GM12878 (cell line): ENCODE results near the gene ANTKMT. TPM values are rescaled to one million over a fixed set of nuclear protein-coding genes. Genes with fewer than 3 reads are reported as not detected.

Source experiments
- ATAC-seq: fragments of 200-7000 bp; cut with Tn5 transposase; 3 replicates; pipeline ENCODE4 v1.9.1; 2020; ENCODE audit warnings: mild to moderate bottlenecking, moderate library complexity
- BruUV-seq: library from RNA; stranded (reverse); fragments of 400-500 nt; replicated peaks from 2 replicates; lab custom pipeline; 2021; lab: Mats Ljungman, UMichigan
- CTCF ChIA-PET: fragments of 300-600 bp; sonication (Branson Sonifier 250); formaldehyde crosslinking; extraction: SDS; loops from one replicate; lab custom pipeline; 2021; ENCODE audit warnings: inconsistent platforms; lab: Yijun Ruan, JAX
- POLR2A ChIA-PET: fragments of 350-600 bp; formaldehyde crosslinking; extraction: SDS; loops from one replicate; lab custom pipeline; 2021; ENCODE audit warnings: inconsistent platforms; lab: Charles Lee
- RAD21 ChIA-PET: fragments of 300-600 bp; sonication (Branson Sonifier 250); formaldehyde crosslinking; loops from one replicate; lab custom pipeline; 2023; ENCODE audit warnings: antibody characterized with exemption; ENCODE audit not compliant: unreplicated experiment; lab: Charles Lee
- SMC1A ChIA-PET: fragments of 300-600 bp; sonication (Branson Sonifier 250); formaldehyde crosslinking; loops from one replicate; lab custom pipeline; 2023; ENCODE audit not compliant: unreplicated experiment, uncharacterized antibody; lab: Charles Lee
- DNase-seq: peaks from one replicate; pipeline ENCODE4 v3.0.0-alpha.2; 2011; ENCODE audit warnings: low read depth, low spot score
- FAIRE-seq: peaks from 3 replicates; lab custom pipeline; 2011; peaks lifted over from hg19 to GRCh38; lab: Jason Lieb, UNC
- H2AFZ ChIP-seq: 2 replicates; pipeline ENCODE4 v1.6.0; 2011; ENCODE audit warnings: low read depth, low read length, control low read depth; ENCODE audit not compliant: control insufficient read depth
- H3K27ac ChIP-seq: 2 replicates; pipeline ENCODE4 v1.5.1; 2011; ENCODE audit warnings: control low read depth; ENCODE audit not compliant: control insufficient read depth, insufficient read depth
- H3K27me3 ChIP-seq, 2 experiments: replicated peaks in 1 of 2; 2 replicates each; pipeline versions ENCODE4 v1.6.0 to v1.6.1; 2011; ENCODE audit warnings: low read length in 1 of 2; ENCODE audit not compliant: control insufficient read depth in 2 of 2, insufficient read depth in 2 of 2
- H3K36me3 ChIP-seq, 2 experiments: 2 replicates each; pipeline ENCODE4 v1.5.1; 2011; ENCODE audit warnings: low read length in 1 of 2; ENCODE audit not compliant: control insufficient read depth in 2 of 2, insufficient read depth in 2 of 2
- H3K4me1 ChIP-seq: 2 replicates; pipeline ENCODE4 v1.6.1; 2011; ENCODE audit warnings: mild to moderate bottlenecking, low read length, moderate library complexity, mixed read lengths; ENCODE audit not compliant: control insufficient read depth, insufficient read depth
- H3K4me2 ChIP-seq: 2 replicates; pipeline ENCODE4 v1.6.0; 2011; ENCODE audit warnings: control low read depth; ENCODE audit not compliant: control insufficient read depth, insufficient read depth
- H3K4me3 ChIP-seq: fragments of 200-600 bp; sonication (generic); 2 replicates; pipeline ENCODE4 v1.5.1; 2016
- H3K79me2 ChIP-seq: 2 replicates; pipeline ENCODE4 v1.6.0; 2011; ENCODE audit warnings: low read length; ENCODE audit not compliant: control insufficient read depth, insufficient read depth
- H3K9ac ChIP-seq: 2 replicates; pipeline ENCODE4 v1.8.0; 2011; ENCODE audit warnings: low read length, control low read depth, mixed read lengths; ENCODE audit not compliant: control insufficient read depth, insufficient read depth
- H3K9me3 ChIP-seq: replicated peaks from 3 replicates; pipeline ENCODE4 v1.5.1; 2011; ENCODE audit warnings: mild to moderate bottlenecking, low read length; ENCODE audit not compliant: control insufficient read depth, insufficient read depth
- H4K20me1 ChIP-seq: 2 replicates; pipeline ENCODE4 v1.6.0; 2011; ENCODE audit not compliant: control insufficient read depth, insufficient read depth
- BACH1 ChIP-seq: fragments of 450-650 bp; IDR thresholded peaks from 2 replicates; pipeline ENCODE4 v1.6.1; 2017; ENCODE audit warnings: mild to moderate bottlenecking, borderline replicate concordance
- BHLHE40 ChIP-seq, 2 experiments: fragments of 450-650 bp in 1 of 2; IDR thresholded peaks; 2 replicates each; pipeline ENCODE4 v1.6.1; 2011 to 2017; ENCODE audit warnings: low read depth in 2 of 2, borderline replicate concordance in 1 of 2, improper control_type of control experiment in 1 of 2, low read length in 1 of 2, mild to moderate bottlenecking in 1 of 2
- FOXK2 ChIP-seq: fragments of 450-650 bp; IDR thresholded peaks from 2 replicates; pipeline ENCODE4 v1.6.1; 2017; ENCODE audit warnings: mild to moderate bottlenecking, moderate library complexity
- HCFC1 ChIP-seq: fragments of 150-350 bp; IDR thresholded peaks from 2 replicates; pipeline ENCODE4 v1.6.1; 2014; ENCODE audit warnings: low read length
- IRF4 ChIP-seq: IDR thresholded peaks from 2 replicates; pipeline ENCODE4 v1.6.1; 2011; ENCODE audit warnings: low read depth, low read length
- MEF2A ChIP-seq: IDR thresholded peaks from 2 replicates; pipeline ENCODE4 v1.6.1; 2011; ENCODE audit warnings: low read depth, mild to moderate bottlenecking, low read length, moderate library complexity; ENCODE audit not compliant: insufficient read depth
- MTA3 ChIP-seq: IDR thresholded peaks from 2 replicates; pipeline ENCODE4 v1.6.1; 2012; ENCODE audit warnings: low read length, inconsistent platforms, borderline replicate concordance
- NFXL1 ChIP-seq: fragments of 450-650 bp; IDR thresholded peaks from 2 replicates; pipeline ENCODE4 v1.6.1; 2017; ENCODE audit warnings: antibody characterized with exemption, mild to moderate bottlenecking, borderline replicate concordance
- NFYA ChIP-seq: IDR thresholded peaks from 2 replicates; pipeline ENCODE4 v1.6.1; 2011; ENCODE audit warnings: low read depth, mild to moderate bottlenecking, low read length, improper control_type of control experiment, borderline replicate concordance
- POLR2A ChIP-seq: IDR thresholded peaks from 2 replicates; pipeline ENCODE4 v1.6.1; 2011; ENCODE audit warnings: low read depth, mild to moderate bottlenecking, low read length
- POLR2AphosphoS5 ChIP-seq: IDR thresholded peaks from 2 replicates; pipeline ENCODE4 v1.6.1; 2011; ENCODE audit warnings: mild to moderate bottlenecking, low read length, inconsistent platforms
- POU2F2 ChIP-seq: IDR thresholded peaks from 3 replicates; pipeline ENCODE4 v1.6.1; 2011; ENCODE audit warnings: low read depth, mild to moderate bottlenecking, low read length, borderline replicate concordance
- RBBP5 ChIP-seq: fragments of 200-600 bp; sonication (generic); conservative IDR thresholded peaks from 2 replicates; pipeline ENCODE4 v1.6.1; 2016
- SREBF2 ChIP-seq: IDR thresholded peaks from 2 replicates; pipeline ENCODE4 v1.6.1; 2012; ENCODE audit warnings: mild to moderate bottlenecking, low read length
- ZNF592 ChIP-seq: fragments of 450-650 bp; IDR thresholded peaks from 2 replicates; pipeline ENCODE4 v1.6.1; 2017; ENCODE audit warnings: mild to moderate bottlenecking, moderate library complexity
- WGBS: methylation state at CpG from one replicate; pipeline ENCODE4 v1.1.6; 2016; ENCODE audit warnings: low lambda C conversion rate; ENCODE audit not compliant: insufficient replicate concordance, insufficient coverage; ENCODE audit errors: missing lambda C conversion rate; 5-methylcytosine and 5-hydroxymethylcytosine counted together
- in situ Hi-C: fragments of 300-500 bp; cut with MboI; formaldehyde crosslinking; loops from 9 replicates; pipeline ENCODE4 v1.14.3; 2018; ENCODE audit warnings: mixed read lengths
- intact Hi-C: fragments of 100-400 bp; cut with micrococcal nuclease; formaldehyde crosslinking; loops from one replicate; pipeline ENCODE4 v1.14.2; 2022; ENCODE audit not compliant: unreplicated experiment
- polyA plus RNA-seq, 11 experiments: library from polyadenylated mRNA; depleted of rRNA in 4 of 11; unstranded in 6 of 11; stranded (reverse) in 5 of 11; fragments of >200 nt; fragmentation: Nextera tagmentation in 4 of 11; fragmentation: Illumina TruSeq in 1 of 11; extraction: Ambion mirVana in 4 of 11; extraction: Trizol in 1 of 11; gene quantifications; 1 replicate in 1 of 11; 2 replicates in 10 of 11; pipeline versions ENCODE4 v1.2.1 to v1.2.3, GENCODE V29; 2011 to 2016; ENCODE audit warnings: inconsistent platforms in 2 of 11, missing spikeins in 2 of 11, low read depth in 1 of 11
- total RNA-seq, 4 experiments: library from RNA; depleted of rRNA in 3 of 4; stranded (reverse); fragments of >200 nt in 3 of 4; fragmentation: Illumina TruSeq in 1 of 4; extraction: Trizol in 1 of 4; gene quantifications; 2 replicates each; pipeline versions ENCODE4 v1.2.1 to v1.2.3, GENCODE V29; 2013 to 2021
- TF ChIP-seq, protein P1 (sequence below): fragments of 450-650 bp; formaldehyde crosslinking; IDR thresholded peaks from 2 replicates; pipeline ENCODE4 v1.4.0; 2022; ENCODE audit warnings: mild to moderate bottlenecking, moderate library complexity

Gene ANTKMT
- total and polyA plus RNA-seq, 10 of the 15 experiments (the other 5 are each of a cell fraction or from before 2014, with no cell fraction given), result 0.58 to 60.5 (median 25.8) TPM

DNA sequence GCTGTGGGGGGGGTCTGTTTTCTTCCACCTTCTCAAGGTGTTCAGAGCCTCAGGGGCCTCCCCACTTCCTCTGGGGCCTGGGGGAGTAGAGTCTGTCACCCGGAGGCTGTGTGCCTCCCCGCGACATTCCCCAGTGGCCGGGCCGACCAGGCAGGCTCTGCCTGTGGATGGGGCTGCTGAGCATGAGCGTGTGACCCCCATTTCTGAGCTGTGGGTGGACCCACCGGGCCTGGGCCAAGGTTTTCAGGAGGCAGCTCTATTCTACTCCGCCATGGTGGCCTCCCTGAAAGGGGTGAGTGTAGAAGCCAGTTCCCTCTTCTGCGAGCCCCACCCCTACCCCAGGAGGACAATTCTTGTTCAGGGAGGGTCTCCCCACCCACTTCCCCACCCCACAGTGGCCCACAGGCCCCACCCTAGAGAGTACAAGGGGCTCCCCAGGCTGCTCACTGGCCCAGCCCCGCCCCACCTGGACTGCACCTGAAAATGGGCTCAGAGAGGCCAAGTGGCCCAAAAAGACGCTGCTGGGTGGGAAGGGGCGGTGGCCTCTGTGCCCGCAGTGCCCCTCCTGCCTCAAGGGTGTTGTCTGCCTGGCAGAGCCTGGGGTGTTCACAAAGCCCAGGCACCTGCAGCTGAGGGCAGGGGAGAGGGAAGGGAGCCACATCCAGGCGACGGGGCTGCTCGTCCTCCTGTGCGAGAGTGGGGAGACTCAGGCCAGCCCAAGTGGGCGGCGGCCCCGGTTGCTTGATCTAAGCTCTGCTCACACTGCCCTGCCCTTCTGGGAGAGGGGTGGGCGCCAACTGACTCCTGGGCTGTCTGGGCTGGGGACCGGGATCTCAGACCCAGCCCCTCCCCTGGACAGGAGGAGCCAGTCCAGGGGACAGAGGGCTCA, 40.9 kb downstream of the ANTKMT start (continued):
- TF ChIP-seq POLR2AphosphoS5 (no peak), RBBP5 (no peak)
- TF ChIP-seq, protein P1, sequence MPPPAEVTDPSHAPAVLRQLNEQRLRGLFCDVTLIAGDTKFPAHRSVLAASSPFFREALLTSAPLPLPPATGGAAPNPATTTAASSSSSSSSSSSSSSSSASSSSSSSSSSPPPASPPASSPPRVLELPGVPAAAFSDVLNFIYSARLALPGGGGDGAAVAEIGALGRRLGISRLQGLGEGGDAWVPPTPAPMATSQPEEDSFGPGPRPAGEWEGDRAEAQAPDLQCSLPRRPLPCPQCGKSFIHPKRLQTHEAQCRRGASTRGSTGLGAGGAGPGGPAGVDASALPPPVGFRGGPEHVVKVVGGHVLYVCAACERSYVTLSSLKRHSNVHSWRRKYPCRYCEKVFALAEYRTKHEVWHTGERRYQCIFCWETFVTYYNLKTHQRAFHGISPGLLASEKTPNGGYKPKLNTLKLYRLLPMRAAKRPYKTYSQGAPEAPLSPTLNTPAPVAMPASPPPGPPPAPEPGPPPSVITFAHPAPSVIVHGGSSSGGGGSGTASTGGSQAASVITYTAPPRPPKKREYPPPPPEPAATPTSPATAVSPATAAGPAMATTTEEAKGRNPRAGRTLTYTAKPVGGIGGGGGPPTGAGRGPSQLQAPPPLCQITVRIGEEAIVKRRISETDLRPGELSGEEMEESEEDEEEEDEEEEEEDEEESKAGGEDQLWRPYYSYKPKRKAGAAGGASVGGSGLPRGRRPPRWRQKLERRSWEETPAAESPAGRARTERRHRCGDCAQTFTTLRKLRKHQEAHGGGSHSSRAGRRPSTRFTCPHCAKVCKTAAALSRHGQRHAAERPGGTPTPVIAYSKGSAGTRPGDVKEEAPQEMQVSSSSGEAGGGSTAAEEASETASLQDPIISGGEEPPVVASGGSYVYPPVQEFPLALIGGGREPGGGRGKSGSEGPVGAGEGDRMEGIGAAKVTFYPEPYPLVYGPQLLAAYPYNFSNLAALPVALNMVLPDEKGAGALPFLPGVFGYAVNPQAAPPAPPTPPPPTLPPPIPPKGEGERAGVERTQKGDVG (CRISPR knock-in tag), result no peak

- H3K36me3 ChIP-seq, result no peaks in the 10 kb centered on the region
- DNase-seq (no peak), FAIRE-seq (no peak), ATAC-seq (no peak)
- H3K4me1 ChIP-seq, result no peaks in the 10 kb centered on the region
- in situ Hi-C loops (no loop called here), intact Hi-C loops (no loop called here)
- SMC1A ChIA-PET, result no interaction called here
- no peak overlapping the region for H3K9ac ChIP-seq
- 26% methylated on average over 16 of the region's 17 CpGs for WGBS
- CTCF ChIA-PET, result no interaction called here
- no peaks in the 10 kb centered on the region for H3K9me3 ChIP-seq
- no peak overlapping the region for H3K27ac ChIP-seq
- RAD21 ChIA-PET, result no interaction called here
- POLR2A ChIA-PET, result no interaction called here
- H3K4me3 ChIP-seq, result no peak overlapping the region
- H4K20me1 ChIP-seq, result no peaks in the 10 kb centered on the region
- H3K79me2 ChIP-seq, result no peaks in the 10 kb centered on the region
- H2AFZ ChIP-seq, result no peak overlapping the region
- no TSS peak for BruUV-seq
- no peak overlapping the region for H3K4me2 ChIP-seq
- no peaks in the 10 kb centered on the region for H3K27me3 ChIP-seq
- TF ChIP-seq POLR2A, result no peak
- TF ChIP-seq MEF2A, result no peak
- TF ChIP-seq FOXK2, result no peak
- no peak for TF ChIP-seq BHLHE40 (IDR thresholded peaks at IDR 0.05; ENCODE audit: borderline replicate concordance in 1 of 2, low read depth in 2 of 2, low read length in 1 of 2)
- TF ChIP-seq ZNF592, result no peak
- no peak for TF ChIP-seq MTA3
- no peak for TF ChIP-seq SREBF2
- no peak for TF ChIP-seq NFXL1
- no peak for TF ChIP-seq BACH1
- TF ChIP-seq HCFC1, result no peak
- TF ChIP-seq POU2F2, result no peak
- TF ChIP-seq IRF4, result no peak
- no peak for TF ChIP-seq NFYA
Observed at GRCh38 chr16:762595-763268, 41.8 kb downstream of the ANTKMT start.
